Measurements from ENCODE around the gene CERS1.

DNA sequence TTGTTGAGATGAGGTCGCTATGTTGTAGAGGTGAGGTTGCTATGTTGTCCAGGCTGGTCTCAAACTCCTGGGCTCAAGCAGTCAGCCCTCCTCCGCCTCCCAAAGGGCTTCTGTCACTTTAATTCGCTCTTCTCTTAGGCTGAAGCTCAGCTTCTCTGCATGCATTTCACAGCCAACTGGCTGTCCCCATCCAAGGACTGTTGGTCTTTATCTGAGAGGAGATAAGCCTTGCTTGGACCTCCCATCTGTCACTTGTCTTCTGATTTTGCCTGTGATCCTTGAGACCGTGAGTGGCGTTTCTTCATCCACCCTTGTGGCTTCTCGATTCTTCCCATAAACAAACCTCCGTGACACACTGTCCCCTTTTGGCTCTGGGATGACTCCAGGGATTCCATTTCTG, 24.4 kb downstream of the CERS1 start:
- no peak for TF ChIP-seq CTCF (IDR thresholded peaks at IDR 0.05; ENCODE audit: borderline replicate concordance, extremely low read depth, low read length, poor library complexity, severe bottlenecking)
- no peak for TF ChIP-seq EZH2 (IDR thresholded peaks at IDR 0.05; ENCODE audit: borderline replicate concordance, low read depth, low read length, severe bottlenecking)

Data from DND-41 (cell line).